ENCODE measurements around the gene CXCL11.
"Not testable (repeated sequence)": the region's sequence is repeated elsewhere in the genome, so short reads cannot be mapped to it uniquely, and the experiment has no call there.

DNA sequence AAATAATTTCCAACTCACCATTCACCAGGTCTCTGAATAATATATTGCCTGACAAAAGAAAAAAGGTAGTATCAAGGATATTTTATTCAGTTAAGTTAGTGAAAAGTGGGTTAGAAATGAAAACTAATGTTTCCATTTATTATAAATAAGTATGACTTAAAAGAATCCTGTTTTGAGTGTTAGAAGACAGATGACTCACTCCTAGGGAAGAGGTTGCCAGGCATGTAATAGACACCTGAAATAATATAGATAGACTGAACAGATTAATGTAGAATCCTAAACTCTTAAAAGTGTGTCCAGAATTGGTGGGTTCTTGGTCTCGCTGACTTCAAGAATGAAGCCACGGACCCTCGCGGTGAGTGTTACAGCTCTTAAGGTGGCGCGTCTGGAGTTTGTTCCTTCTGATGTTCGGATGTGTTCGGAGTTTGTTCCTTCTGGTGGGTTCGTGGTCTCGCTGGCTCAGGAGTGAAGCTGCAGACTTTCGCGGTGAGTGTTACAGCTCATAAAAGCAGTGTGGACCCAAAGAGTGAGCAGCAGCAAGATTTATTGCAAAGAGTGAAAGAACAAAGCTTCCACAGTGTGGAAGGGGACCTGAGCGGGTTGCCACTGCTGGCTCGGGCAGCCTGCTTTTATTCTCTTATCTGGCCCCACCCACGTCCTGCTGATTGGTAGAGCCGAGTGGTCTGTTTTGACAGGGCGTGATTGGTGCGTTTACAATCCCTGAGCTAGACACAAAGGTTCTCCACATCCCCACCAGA, 6.5 kb upstream of the CXCL11 start:
- not testable (repeated sequence) for TF ChIP-seq EZH2 (IDR thresholded peaks at IDR 0.05; ENCODE audit: low read depth, unreplicated experiment); NANOG (IDR thresholded peaks at IDR 0.05; ENCODE audit: borderline replicate concordance); POLR2AphosphoS5 (IDR thresholded peaks at IDR 0.05; ENCODE audit: low read depth)
- TF ChIP-seq, protein P1, sequence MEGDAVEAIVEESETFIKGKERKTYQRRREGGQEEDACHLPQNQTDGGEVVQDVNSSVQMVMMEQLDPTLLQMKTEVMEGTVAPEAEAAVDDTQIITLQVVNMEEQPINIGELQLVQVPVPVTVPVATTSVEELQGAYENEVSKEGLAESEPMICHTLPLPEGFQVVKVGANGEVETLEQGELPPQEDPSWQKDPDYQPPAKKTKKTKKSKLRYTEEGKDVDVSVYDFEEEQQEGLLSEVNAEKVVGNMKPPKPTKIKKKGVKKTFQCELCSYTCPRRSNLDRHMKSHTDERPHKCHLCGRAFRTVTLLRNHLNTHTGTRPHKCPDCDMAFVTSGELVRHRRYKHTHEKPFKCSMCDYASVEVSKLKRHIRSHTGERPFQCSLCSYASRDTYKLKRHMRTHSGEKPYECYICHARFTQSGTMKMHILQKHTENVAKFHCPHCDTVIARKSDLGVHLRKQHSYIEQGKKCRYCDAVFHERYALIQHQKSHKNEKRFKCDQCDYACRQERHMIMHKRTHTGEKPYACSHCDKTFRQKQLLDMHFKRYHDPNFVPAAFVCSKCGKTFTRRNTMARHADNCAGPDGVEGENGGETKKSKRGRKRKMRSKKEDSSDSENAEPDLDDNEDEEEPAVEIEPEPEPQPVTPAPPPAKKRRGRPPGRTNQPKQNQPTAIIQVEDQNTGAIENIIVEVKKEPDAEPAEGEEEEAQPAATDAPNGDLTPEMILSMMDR (conservative IDR thresholded peaks at IDR 0.05; ENCODE audit: low read depth in 2 of 2) = not testable (repeated sequence)
